ENCODE data around the gene USP53. TPM values are rescaled to one million over a fixed set of nuclear protein-coding genes. Genes with fewer than 3 reads are reported as not detected.

Gene USP53
- total and polyA plus RNA-seq, 12 donors = 12.5 to 64.6 (median 41.8) TPM

DNA sequence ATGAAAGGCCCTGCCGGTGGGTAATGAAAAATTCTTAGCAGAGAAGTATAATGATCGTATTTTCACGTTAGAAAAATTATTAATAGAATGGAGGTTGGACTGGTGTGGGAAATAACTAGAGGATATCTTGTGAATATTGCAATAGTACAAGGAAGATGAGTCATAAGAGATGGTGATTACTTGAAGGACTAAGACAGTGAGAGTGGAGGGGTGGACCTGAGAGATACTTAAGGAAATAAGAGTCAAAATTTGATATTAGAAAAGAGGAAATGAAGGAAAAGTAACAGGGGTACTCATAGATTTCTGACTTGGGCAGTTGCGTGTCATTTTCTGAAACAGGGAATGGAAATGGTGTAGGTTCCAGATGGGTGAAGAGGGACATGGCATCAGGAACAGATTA is 1.7 kb upstream of the USP53 start:
- ATAC-seq (no peak), DNase-seq (no peak)
- H3K36me3 ChIP-seq = peaks cover 0 to 4% (median 0%) of the 10 kb centered on the region in 9 donors
- TF ChIP-seq, protein P1, sequence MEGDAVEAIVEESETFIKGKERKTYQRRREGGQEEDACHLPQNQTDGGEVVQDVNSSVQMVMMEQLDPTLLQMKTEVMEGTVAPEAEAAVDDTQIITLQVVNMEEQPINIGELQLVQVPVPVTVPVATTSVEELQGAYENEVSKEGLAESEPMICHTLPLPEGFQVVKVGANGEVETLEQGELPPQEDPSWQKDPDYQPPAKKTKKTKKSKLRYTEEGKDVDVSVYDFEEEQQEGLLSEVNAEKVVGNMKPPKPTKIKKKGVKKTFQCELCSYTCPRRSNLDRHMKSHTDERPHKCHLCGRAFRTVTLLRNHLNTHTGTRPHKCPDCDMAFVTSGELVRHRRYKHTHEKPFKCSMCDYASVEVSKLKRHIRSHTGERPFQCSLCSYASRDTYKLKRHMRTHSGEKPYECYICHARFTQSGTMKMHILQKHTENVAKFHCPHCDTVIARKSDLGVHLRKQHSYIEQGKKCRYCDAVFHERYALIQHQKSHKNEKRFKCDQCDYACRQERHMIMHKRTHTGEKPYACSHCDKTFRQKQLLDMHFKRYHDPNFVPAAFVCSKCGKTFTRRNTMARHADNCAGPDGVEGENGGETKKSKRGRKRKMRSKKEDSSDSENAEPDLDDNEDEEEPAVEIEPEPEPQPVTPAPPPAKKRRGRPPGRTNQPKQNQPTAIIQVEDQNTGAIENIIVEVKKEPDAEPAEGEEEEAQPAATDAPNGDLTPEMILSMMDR (IDR thresholded peaks at IDR 0.05) = no peak
- peaks cover 3 to 58% (median 30%) of the 10 kb centered on the region in 9 donors for H3K4me1 ChIP-seq
- no peak overlapping the region for H3K4me3 ChIP-seq
- intact Hi-C loops (cut with DNase I) = loop anchor here in 8 of 10 donors (5.0 to 10.0 kb wide), 8 partner anchors 46 to 228 kb away; no protein-coding TSS in a partner anchor
- H3K27ac ChIP-seq = peak overlapping the region in 1 of 10 donors; percentile 97
- H3K9me3 ChIP-seq = no peaks in the 10 kb centered on the region
- H3K27me3 ChIP-seq = no peaks in the 10 kb centered on the region
- 81 to 85% methylated on average over 4 of the region's 4 CpGs for WGBS, 2 donors

DNA sequence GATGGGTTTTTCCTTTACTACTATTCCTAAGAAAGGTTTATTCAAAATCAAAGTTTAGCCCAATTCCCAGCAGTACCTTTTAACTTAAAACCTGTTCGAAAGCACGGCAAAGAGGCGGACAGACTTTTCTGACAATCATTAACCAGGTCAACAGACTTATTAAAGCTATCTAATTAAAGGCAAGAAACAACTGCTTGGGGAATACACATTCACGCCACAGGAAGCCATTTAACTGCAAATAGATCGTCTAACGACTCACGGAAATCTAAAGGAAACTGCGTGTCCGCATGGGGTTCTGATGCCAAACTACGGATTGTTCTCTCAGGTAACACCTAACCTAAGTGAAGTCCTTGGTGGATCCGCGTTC is 663 bp upstream of the USP53 start:
- TF ChIP-seq, protein P1 (IDR thresholded peaks at IDR 0.05) = no peak
- Histone ChIP-seq H3K27me3 (no peaks in the 10 kb centered on the region), H3K27ac (peak overlapping the region; percentile 92 to 97 (median 96)), H3K36me3 (peaks cover 0 to 9% (median 0%) of the 10 kb centered on the region in 9 donors), H3K4me3 (peak overlapping the region; percentile 69 to 93 (median 82)), H3K4me1 (peaks cover 0 to 47% (median 20%) of the 10 kb centered on the region in 9 donors), H3K9me3 (no peaks in the 10 kb centered on the region)
- intact Hi-C loops (cut with DNase I) = loop anchor here in 8 of 10 donors (1.0 to 10.0 kb wide), 10 partner anchors 47 to 230 kb away; a partner anchor contains a TSS
- ATAC-seq (peak in 4 of 8 donors; percentile 0 to 2 (median 0)), DNase-seq (no peak)
- WGBS, 2 donors = 1 to 2% methylated on average over 12 of the region's 12 CpGs

DNA sequence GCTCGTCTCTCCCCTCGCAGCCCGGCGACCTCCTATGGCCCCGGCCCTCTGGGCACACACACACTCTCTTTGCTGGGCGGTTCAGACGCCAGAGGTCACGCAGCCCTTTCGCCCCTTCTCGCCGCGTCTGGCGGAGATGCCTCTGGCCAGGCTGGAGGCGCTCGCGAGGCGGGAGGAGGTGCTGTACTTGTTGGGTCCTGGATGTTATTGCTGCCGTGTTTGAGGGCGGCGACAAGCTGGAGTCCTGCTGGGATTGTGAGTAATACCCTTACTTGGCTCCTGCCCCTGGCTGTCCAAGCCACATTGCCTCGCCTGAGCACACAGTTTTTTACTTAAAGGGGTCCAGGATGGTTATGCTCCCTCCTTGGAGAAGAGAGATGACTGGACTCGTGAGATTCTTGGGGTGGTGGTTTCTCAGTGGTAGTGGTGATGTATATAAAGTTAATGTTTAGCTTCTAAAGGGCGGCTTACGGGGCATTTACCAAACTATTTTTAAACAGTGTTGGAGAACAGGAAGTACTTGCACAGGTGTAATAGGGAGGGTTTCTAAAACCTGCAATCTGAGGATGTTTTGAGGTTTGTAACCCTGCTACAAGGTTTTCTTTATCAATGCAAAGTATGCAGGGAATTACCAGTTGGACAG is 572 bp downstream of the USP53 start:
- Histone ChIP-seq H3K4me1 (peaks cover 0 to 45% (median 24%) of the 10 kb centered on the region in 9 donors), H3K4me3 (peak overlapping the region; percentile 69 to 93 (median 82)), H3K27ac (peak overlapping the region; percentile 92 to 97 (median 96)), H3K9me3 (no peaks in the 10 kb centered on the region), H3K36me3 (peaks cover 0 to 17% (median 0%) of the 10 kb centered on the region in 9 donors), H3K27me3 (no peaks in the 10 kb centered on the region)
- DNase-seq (peak; percentile 86 to 87), ATAC-seq (peak; percentile 86 to 94 (median 89))
- 1% methylated on average over 24 of the region's 24 CpGs for WGBS, 2 donors
- TF ChIP-seq, protein P1 (IDR thresholded peaks at IDR 0.05) = peak in 8 of 9 donors; percentile 2 to 63 (median 32)
- intact Hi-C loops (cut with DNase I) = loop anchor here in 8 of 10 donors (1.0 to 10.0 kb wide), 10 partner anchors 48 to 231 kb away; a partner anchor contains a TSS

DNA sequence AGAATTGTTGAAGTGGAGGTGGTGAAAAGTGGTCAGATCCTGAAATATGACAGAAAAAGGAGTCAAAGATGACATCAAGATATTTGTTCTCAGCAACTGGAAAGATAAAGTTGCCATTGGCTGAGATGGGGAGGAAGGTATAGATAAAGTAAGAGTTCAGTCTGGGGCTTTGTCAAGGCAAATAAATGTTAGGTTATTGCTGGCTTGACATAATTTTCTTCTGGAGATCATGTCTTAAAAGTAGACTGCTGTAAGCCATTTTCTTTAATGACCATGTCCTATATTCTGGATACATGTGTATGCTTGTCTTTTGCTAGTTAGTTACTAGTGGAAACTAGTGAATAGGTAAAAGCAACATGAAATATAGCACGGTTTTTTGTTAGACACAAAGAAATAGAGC is 5.6 kb downstream of the USP53 start:
- WGBS, 2 donors = 95 to 97% methylated on average over 1 of the region's 1 CpG
- Histone ChIP-seq H3K27me3 (no peaks in the 10 kb centered on the region), H3K4me3 (no peak overlapping the region), H3K9me3 (peaks cover 0 to 5% (median 0%) of the 10 kb centered on the region in 11 donors), H3K27ac (no peak overlapping the region), H3K36me3 (peaks cover 0 to 66% (median 12%) of the 10 kb centered on the region in 9 donors), H3K4me1 (peaks cover 0 to 52% (median 19%) of the 10 kb centered on the region in 9 donors)
- TF ChIP-seq, protein P1 (IDR thresholded peaks at IDR 0.05) = no peak
- intact Hi-C loops (cut with DNase I) = loop anchor here in 7 of 10 donors (5.0 to 10.0 kb wide), 5 partner anchors 53 to 233 kb away; no protein-coding TSS in a partner anchor
- no peak for DNase-seq
- ATAC-seq = no peak
